Esophagus muscularis mucosa (tissue), 3 donors: ENCODE data around the gene STAU1.

Experiments used
- POLR2A ChIP-seq: fragments of 450-650 bp; IDR thresholded peaks from one replicate; pipeline ENCODE4 v1.6.1; 2017; ENCODE audit warnings: antibody characterized with exemption, moderate library complexity, mild to moderate bottlenecking, low read depth
- TF ChIP-seq, protein P1 (sequence below), 3 experiments: fragments of 200-600 bp in 2 of 3; fragments of 450-650 bp in 1 of 3; sonication (generic) in 2 of 3; IDR thresholded peaks; one replicate each; pipeline ENCODE4 v1.5.1; 2017 to 2019; ENCODE audit warnings: antibody characterized with exemption in 3 of 3, mild to moderate bottlenecking in 2 of 3, moderate library complexity in 1 of 3

DNA sequence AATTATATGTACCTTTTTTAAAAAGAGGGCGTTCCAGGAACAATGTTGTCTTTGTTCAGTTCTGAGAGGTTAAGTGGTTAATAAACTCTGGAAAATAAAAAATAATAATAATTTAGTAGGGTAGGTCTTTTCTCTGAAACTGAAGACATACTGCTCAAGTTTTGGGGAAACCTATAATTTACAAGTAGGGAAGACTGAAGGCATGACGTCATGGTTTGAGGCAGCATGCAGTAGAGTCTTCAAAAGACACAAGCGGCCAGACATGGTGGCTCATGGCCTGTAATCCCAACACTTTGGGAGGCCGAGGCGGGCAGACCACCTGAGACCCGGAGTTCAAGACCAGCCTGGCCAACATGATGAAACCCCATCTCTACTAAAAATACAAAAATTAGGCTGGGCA is 14.0 kb downstream of the STAU1 start:
- TF ChIP-seq, protein P1, sequence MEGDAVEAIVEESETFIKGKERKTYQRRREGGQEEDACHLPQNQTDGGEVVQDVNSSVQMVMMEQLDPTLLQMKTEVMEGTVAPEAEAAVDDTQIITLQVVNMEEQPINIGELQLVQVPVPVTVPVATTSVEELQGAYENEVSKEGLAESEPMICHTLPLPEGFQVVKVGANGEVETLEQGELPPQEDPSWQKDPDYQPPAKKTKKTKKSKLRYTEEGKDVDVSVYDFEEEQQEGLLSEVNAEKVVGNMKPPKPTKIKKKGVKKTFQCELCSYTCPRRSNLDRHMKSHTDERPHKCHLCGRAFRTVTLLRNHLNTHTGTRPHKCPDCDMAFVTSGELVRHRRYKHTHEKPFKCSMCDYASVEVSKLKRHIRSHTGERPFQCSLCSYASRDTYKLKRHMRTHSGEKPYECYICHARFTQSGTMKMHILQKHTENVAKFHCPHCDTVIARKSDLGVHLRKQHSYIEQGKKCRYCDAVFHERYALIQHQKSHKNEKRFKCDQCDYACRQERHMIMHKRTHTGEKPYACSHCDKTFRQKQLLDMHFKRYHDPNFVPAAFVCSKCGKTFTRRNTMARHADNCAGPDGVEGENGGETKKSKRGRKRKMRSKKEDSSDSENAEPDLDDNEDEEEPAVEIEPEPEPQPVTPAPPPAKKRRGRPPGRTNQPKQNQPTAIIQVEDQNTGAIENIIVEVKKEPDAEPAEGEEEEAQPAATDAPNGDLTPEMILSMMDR (IDR thresholded peaks at IDR 0.05): no peak
- no peak for TF ChIP-seq POLR2A
